SHP77 (cell line): ENCODE measurements around the gene TBC1D30.
"Not testable (repeated sequence)": the region's sequence is repeated elsewhere in the genome, so short reads cannot be mapped to it uniquely, and the experiment has no call there.

Experiments
- DNase-seq, 2 experiments: peaks; one replicate each; lab custom pipeline; 2025; lab: John Stamatoyannopoulos, UW

Gene TBC1D30

DNA sequence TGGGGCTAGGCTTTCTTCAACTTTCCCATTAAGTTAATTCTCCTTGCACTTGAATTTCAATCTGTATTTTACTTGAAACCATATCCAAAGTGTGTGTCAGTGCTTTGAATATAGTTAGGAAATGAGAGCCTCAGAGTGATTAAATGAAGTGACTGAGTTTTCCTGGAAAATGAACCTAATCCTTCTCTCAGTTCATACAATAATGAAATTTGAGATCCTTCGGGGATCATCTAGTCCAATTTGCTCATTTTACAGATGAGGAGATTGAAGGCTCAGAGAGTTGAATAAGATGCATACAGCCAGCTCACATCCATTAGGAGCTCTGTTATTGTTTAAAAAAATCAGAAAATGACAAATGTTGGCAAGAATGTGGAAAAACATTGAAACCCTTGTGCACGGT is 18.3 kb upstream of the TBC1D30 start:
- DNase-seq = no peak

DNA sequence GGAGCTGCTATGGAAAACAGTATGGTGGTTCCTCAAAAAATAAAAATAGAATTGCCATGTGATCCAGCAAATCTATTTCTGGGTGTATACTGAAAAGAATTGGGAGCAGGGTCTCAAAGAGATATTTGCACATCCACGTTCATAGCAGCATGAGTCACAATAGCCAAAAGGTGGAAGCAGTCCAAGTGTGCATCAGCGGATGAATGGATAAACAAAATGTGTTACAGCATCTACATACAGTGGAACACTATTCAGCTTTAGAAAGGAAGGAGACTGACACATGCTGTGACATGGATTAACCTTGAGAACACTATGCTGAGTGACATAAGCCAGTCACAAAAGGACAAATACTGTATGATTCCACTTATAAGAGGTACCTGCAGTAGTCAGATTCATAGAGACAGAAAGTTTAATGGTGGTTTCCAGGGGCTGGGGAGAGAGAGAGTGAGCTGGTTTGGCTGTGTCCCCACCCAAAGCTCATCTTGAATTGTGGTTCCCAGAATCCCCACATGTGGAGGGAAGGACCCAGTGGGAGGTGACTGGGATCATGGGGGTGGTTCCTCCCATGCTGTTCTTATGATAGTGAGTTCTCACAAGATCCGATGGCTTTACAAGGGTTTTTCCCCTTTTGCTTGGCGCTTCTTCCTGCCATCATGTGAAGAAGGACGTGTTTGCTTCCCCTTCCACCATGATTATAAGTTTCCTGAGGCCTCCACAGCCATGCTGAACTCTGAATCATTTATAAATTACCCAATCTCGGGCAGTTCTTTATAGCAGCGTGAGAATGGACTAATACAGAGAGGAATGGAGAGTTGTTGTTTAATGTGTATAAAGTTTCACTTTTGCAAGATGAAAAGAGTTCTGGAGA is 17.6 kb upstream of the TBC1D30 start:
- DNase-seq = no peak

DNA sequence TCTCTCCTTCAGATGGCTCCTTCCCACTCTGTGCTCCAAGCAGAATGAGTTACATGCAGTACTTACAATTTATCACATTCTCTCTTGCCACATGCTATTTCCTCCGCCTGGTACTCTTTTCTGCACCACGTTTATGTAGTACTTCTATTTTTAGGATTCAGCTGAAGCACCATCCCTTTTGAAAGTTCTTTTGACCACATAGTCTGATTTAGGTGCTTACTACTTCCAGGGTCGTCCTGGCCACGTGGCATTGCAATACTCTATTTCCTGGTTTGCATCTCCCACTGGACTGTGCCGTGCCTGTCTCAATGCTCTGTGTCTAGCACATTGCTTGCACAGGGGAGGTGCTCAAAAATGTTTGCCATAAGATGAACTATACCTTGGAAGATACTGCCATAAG is 16.3 kb upstream of the TBC1D30 start:
- no peak for DNase-seq

DNA sequence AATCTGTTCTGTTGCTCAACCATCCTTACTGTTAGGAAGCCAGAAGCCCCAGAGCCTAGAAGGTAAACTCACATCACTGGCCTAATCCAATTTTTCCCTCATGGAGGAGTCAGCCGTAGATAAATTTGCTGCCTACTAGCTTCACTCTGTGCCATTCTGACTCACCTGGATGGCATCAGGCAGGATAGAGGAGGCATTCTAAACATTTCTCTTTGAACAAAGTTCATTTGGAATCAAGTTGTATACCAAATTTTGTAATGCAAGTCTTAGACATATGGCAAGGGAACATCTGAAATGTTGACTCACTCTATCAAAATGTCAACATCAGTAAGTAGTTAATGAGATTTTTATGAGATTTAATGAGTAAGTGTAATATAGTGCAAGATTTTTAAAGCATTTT is 13.6 kb upstream of the TBC1D30 start:
- no peak for DNase-seq

DNA sequence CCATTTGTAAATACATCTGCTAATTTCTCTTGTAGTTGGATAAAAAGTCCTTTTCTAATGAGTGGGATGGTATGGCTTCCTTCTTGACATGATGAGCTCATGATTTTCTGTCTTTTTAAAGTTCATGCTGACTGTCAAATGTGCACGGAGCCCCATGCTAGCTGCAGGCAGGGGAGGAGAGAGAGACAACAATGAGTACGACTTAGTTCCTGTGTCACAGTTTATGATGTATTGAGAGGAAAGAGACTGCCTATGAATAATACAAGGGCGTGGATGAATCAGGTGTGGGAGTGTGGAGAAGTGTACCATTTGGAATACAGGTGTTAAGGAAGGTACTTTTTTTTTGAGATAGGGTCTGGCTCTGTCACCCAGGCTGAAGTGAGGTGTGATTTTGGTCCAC is 10.7 kb upstream of the TBC1D30 start:
- DNase-seq = no peak

DNA sequence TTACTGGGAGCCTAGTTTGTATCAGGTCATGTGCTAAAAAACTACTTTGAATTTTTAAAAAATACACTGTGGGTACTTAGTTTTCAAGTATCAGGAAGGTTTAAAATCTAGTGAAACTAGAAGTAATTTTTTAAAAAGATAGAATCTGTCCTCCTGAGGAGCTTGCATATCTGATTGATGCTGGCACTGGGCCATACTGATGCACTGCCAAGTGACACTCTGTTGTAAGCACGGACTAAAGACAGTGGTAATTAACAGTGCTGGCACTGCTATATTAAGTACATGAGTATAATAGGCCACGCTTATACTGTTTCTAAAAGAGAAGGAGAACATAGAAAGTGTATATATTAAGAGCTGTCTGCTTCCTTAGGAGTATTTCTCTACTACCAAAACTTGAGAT is 10.0 kb upstream of the TBC1D30 start:
- no peak for DNase-seq

- peak in 1 of 2 experiments; percentile 9 for DNase-seq
Observed at GRCh38 chr12:64819816-64820402, 4.5 kb upstream of the TBC1D30 start.

- no peak for DNase-seq
Observed at GRCh38 chr12:64820593-64820992, 3.9 kb upstream of the TBC1D30 start.

DNA sequence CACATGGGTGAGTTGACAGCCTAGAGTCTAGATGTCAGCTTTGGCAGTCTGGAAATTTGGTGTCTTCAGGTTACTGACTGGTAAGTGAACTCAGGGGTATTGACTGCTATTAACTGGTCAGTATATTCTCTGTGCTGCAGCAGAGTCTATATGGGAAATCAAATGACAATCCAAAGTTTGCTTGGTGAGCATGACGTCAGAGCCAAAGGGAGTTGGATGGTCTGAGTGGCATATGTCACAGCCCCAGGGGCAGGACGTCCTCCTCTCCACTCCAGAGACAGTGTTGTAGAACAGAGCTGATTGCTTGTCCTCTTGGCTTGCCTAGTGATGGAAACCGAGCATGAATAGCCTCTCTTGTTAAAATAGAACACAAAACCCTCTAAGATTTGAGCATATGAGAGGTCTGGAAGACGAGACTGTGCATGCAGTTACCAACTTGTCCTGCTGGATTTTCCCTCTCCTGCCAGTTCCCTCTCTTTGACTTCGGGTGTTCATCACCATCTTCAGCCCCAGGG is 3.3 kb upstream of the TBC1D30 start:
- DNase-seq = no peak

- DNase-seq = no peak
Observed at GRCh38 chr12:64824130-64824499, 332 bp upstream of the TBC1D30 start.

DNA sequence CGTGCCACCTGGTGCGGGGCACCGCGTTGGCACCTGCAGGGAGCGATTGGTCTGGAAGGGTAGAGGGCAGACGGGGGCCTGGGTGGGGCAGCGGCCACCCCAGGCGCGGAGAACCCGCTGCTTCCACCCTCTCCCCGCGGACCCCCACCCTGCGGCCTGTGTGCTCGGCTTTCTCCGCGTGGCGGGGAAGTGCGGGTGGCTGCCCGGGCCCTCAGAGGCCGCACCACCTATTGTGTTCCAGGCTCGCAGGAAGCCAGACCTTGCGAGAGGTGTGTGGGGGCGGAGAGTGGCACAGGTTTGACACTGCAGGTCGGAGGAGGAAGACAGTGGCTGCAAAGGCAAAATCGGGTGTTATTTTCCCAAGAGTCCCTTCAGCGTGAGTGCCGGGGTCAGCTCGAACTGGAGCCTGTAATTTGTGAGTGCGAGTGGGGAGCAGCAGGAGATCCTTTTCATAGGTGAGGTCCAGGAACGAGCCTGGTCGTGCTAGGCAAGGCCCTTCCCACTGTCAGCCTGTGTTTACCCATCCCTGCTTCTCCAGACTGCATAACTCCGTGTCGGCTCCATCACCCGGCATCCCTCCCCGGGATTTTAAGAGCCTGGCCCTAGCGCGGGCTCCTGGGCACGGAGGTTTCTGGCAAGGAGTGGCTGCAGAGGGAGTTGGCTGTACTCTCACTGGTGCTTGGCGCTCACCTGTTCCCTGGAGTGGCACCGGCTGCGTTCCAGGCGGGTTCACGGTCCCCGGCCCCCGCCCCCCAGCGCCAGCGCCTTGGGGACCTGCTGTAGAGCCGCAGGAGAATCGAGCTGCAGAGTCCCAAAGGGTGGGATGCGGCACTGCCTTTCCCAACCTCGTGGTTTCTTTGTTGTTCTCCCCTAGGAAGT is 935 bp downstream of the TBC1D30 start:
- DNase-seq = peak; percentile 16 to 28

- DNase-seq = peak; percentile 63 to 71
Observed at GRCh38 chr12:64826234-64826633, 1.8 kb downstream of the TBC1D30 start.

- no peak for DNase-seq
Observed at GRCh38 chr12:64828713-64829112, 4.3 kb downstream of the TBC1D30 start.

DNA sequence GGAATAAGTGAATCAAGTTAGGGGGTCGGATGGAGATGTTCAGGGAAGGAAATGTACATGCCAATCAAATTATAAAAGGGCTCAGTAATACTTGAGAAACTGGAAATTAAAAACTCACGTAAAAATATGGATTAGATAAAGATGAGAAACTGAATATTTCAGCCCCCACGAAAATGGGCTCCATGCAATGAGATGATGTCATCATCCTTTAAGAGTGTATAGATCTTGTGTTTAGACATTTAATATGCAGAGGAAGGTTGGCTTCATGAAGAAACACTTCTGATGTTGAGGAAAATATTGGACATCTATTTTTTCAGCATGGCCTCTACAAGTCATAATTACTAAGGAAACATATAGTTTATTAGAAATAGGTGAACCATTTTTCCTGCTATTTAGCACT is 9.5 kb downstream of the TBC1D30 start:
- DNase-seq = no peak

GRCh38 chr12:64835901-64836300 is 11.5 kb downstream of the TBC1D30 start:
- peak; percentile 19 to 36 for DNase-seq

- no peak for DNase-seq
Observed at GRCh38 chr12:64836856-64837255, 12.4 kb downstream of the TBC1D30 start.

- no peak for DNase-seq
Observed at GRCh38 chr12:64837427-64837826, 13.0 kb downstream of the TBC1D30 start.

- no peak for DNase-seq
Observed at GRCh38 chr12:64840119-64840518, 15.7 kb downstream of the TBC1D30 start.

GRCh38 chr12:64840949-64841717 is 16.7 kb downstream of the TBC1D30 start:
- DNase-seq = peak; percentile 54 to 67

- DNase-seq = not testable (repeated sequence)
Observed at GRCh38 chr12:64848409-64848808, 24.0 kb downstream of the TBC1D30 start.

- DNase-seq = no peak
Observed at GRCh38 chr12:64858882-64859605, 34.6 kb downstream of the TBC1D30 start.
